Neural cell (in vitro differentiated cells): ENCODE results near the gene PRRT3.

Experiments used
- CTCF ChIP-seq: fragments of 450-650 bp; IDR thresholded peaks from 2 replicates; pipeline ENCODE4 v1.5.1; 2014; ENCODE audit warnings: antibody characterized with exemption, mild to moderate bottlenecking, moderate library complexity; ENCODE audit not compliant: poor library complexity, severe bottlenecking
- EP300 ChIP-seq: fragments of 450-650 bp; conservative IDR thresholded peaks from 2 replicates; pipeline ENCODE4 v1.6.1; 2014; ENCODE audit warnings: antibody characterized with exemption, mild to moderate bottlenecking, moderate library complexity; ENCODE audit not compliant: poor library complexity, severe bottlenecking
- EZH2 ChIP-seq: fragments of 200-600, 300-800 bp; shearing (Covaris generic), sonication (generic); IDR thresholded peaks from 2 replicates; pipeline ENCODE4 v1.6.1; 2014; ENCODE audit warnings: antibody characterized with exemption, low read length, borderline replicate concordance, mild to moderate bottlenecking; ENCODE audit not compliant: insufficient read depth, poor library complexity, severe bottlenecking
- MXI1 ChIP-seq: fragments of 450-650 bp; conservative IDR thresholded peaks from 2 replicates; pipeline ENCODE4 v1.6.1; 2014; ENCODE audit warnings: antibody characterized with exemption, mild to moderate bottlenecking; ENCODE audit not compliant: poor library complexity, severe bottlenecking
- POLR2AphosphoS5 ChIP-seq: IDR thresholded peaks from 2 replicates; pipeline ENCODE4 v1.6.1; 2012
- RAD21 ChIP-seq: fragments of 450-650 bp; conservative IDR thresholded peaks from 2 replicates; pipeline ENCODE4 v1.6.1; 2014; ENCODE audit warnings: antibody characterized with exemption, mild to moderate bottlenecking, moderate library complexity
- REST ChIP-seq: IDR thresholded peaks from 2 replicates; pipeline ENCODE4 v1.6.1; 2012; ENCODE audit warnings: borderline replicate concordance
- SMC3 ChIP-seq: fragments of 450-650 bp; conservative IDR thresholded peaks from 2 replicates; pipeline ENCODE4 v1.6.1; 2014; ENCODE audit warnings: antibody characterized with exemption, mild to moderate bottlenecking, moderate library complexity; ENCODE audit not compliant: poor library complexity
- TAF1 ChIP-seq: IDR thresholded peaks from 2 replicates; pipeline ENCODE4 v1.6.1; 2012; ENCODE audit warnings: low read depth

GRCh38 chr3:9980251-9980650 lies 28.0 kb upstream of the PRRT3 start:
- TF ChIP-seq SMC3 (no peak), MXI1 (no peak), RAD21 (no peak), CTCF (no peak), POLR2AphosphoS5 (no peak), EZH2 (no peak), EP300 (no peak), TAF1 (no peak), REST (no peak)
